Measurements from ENCODE around the gene TMEM255B.
"Not testable (repeated sequence)": the region's sequence is repeated elsewhere in the genome, so short reads cannot be mapped to it uniquely, and the experiment has no call there.

Gene TMEM255B

DNA sequence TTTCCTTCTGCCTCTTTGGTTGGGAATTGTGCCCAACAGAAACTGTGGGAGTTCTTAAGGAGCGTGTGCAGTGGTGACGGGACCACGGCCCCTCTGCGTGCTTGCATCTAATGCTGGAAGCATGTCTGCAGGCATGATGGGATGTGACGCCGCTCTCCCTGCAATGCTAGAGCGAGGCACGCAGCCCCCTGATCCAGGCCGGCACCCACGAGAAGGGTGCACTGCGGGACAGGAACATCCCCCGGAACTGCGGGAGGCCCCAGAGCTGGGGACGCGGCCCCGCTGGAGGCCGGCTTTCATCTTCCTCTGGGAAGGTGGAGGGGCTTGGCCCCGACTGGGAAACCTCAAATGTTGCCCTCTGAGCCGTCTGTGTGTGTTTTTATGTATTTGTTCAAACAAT is 32.7 kb downstream of the TMEM255B start:
- no peak overlapping the region for H3K4me3 ChIP-seq (ENCODE audit: low read depth, low read length)
- TF ChIP-seq, protein P1, sequence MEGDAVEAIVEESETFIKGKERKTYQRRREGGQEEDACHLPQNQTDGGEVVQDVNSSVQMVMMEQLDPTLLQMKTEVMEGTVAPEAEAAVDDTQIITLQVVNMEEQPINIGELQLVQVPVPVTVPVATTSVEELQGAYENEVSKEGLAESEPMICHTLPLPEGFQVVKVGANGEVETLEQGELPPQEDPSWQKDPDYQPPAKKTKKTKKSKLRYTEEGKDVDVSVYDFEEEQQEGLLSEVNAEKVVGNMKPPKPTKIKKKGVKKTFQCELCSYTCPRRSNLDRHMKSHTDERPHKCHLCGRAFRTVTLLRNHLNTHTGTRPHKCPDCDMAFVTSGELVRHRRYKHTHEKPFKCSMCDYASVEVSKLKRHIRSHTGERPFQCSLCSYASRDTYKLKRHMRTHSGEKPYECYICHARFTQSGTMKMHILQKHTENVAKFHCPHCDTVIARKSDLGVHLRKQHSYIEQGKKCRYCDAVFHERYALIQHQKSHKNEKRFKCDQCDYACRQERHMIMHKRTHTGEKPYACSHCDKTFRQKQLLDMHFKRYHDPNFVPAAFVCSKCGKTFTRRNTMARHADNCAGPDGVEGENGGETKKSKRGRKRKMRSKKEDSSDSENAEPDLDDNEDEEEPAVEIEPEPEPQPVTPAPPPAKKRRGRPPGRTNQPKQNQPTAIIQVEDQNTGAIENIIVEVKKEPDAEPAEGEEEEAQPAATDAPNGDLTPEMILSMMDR (IDR thresholded peaks at IDR 0.05; ENCODE audit: borderline replicate concordance, insufficient read depth, low read depth, low read length), result no peak

DNA sequence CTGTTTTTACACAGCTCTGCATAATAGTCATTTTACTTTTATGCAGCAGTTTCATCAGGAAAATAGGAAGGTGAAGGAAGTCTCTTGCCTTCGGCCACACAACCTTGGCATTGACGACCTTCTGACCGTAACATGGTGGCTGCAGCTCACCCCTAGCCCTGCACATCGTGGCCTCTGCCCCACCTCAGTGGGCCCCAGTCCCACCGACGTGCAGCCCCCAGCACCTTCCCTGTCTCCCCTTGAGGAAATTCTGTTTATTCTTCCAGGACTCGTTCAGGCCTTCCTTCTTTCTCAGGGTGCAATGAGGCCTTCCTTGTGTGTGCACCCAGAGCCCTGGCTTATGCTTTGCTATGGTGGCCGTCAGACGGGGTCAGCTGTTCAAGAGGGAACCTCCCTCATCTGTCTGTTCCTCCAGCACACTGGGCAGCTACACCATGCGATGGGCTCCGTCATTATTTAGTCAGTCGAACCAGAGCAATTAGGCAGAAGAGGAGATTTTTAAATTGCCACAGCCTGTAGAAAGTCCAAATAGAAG is 33.3 kb downstream of the TMEM255B start:
- H3K4me3 ChIP-seq (ENCODE audit: low read depth, low read length), result no peak overlapping the region
- TF ChIP-seq, protein P1 (IDR thresholded peaks at IDR 0.05; ENCODE audit: borderline replicate concordance, insufficient read depth, low read depth, low read length), result no peak

DNA sequence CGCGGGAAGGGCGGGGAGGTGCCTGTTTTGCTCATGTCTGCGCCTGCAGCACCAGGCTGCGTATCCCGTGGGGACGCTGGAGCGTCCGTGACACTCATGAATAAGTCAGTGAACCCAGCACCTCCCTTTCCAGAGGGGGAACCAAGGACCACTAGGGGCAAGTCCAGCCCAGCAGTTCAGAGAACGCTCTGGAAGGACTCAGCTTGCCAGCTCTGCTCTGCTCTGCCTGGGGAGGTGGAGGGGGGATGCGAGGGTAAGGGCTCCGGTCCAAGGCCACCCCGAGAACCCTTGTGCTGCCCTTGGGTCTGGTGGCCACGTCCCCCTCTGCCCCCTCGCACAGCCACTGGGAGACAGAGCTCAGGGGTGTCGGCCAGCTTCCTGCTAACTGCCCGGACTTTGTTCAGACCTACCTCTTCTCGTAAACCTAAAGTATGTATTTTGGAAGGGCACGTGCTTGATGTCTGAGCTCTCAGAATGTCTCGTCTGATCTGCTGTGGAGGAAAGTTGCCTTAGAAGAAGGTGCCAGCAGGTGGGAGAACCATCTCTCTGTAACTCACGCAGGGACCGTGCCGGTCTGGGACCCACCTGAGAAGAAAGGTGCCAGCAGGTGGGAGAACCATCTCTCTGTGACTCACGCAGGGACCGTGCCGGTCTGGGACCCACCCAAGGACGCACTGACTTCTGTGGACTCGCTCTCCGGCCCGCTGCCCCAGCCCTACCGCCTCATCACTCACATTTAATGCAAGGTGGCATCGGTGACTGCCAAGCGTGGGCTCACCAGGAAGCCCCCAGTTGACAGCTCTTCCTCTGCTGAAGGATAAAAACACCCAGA is 34.1 kb downstream of the TMEM255B start:
- TF ChIP-seq, protein P1 (IDR thresholded peaks at IDR 0.05; ENCODE audit: borderline replicate concordance, insufficient read depth, low read depth, low read length), result no peak
- H3K4me3 ChIP-seq (ENCODE audit: low read depth, low read length), result no peak overlapping the region

DNA sequence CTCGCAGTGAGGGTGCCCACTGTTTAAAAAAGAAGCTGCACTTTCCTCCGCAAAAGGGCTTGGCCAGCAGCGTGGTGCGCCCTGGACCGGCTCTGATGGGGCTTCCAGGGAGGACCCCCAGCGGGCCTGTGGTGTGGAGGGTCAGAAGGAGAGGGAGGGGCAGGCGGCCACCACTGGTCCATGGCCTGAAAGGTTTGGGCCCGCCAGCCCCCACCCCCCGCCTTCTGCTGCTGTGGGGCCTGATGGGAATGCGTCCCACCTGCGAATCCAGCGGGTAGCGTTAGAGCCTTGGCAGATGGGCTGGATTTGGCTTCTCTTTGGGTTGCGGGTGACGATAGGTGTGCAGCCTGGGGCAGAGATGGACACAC is 34.7 kb downstream of the TMEM255B start:
- H3K4me3 ChIP-seq (ENCODE audit: low read depth, low read length), result no peak overlapping the region
- TF ChIP-seq, protein P1 (IDR thresholded peaks at IDR 0.05; ENCODE audit: borderline replicate concordance, insufficient read depth, low read depth, low read length), result no peak

DNA sequence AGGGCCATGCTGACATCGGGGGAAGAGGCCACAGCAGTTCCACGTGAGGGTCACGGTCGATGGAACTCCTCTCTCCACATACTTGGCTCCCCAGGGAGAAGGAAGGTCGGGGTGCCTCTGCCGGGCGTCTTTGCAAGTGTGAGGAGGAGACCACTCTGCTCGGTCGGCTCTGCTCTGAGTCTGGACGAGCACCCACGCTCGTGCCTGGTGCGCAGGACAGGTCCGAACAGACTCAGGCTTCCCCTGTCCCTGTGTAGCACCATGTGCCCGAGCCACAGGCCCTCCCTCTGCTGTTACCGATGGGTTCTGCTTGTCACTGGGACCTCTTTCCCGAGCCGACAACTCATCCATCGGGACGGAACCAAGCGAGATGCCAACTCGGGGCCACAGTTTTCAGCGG is 35.1 kb downstream of the TMEM255B start:
- TF ChIP-seq, protein P1 (IDR thresholded peaks at IDR 0.05; ENCODE audit: borderline replicate concordance, insufficient read depth, low read depth, low read length), result no peak
- H3K4me3 ChIP-seq (ENCODE audit: low read depth, low read length), result no peak overlapping the region

DNA sequence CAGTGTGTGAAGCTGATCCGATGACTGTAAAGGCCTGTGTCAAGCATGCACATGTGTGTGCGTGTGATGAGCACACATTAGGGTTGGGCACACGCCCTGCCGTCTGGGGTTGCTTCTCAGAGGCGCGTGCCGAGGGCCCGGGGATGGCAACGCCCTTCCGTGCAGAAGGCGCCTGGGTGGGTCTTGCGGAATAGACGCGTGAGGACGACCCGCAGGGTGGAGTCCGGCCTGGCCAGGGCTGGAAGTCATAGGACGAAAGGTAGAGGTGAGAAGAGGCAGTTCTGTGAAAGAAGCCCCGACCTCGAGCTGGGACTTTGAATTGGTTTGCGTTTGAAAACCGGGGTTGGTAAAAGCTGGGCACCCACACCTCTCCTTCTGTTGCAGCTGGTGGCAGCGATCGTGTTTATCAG is 35.7 kb downstream of the TMEM255B start:
- TF ChIP-seq, protein P1 (IDR thresholded peaks at IDR 0.05; ENCODE audit: borderline replicate concordance, insufficient read depth, low read depth, low read length), result no peak
- H3K4me3 ChIP-seq (ENCODE audit: low read depth, low read length), result no peak overlapping the region

DNA sequence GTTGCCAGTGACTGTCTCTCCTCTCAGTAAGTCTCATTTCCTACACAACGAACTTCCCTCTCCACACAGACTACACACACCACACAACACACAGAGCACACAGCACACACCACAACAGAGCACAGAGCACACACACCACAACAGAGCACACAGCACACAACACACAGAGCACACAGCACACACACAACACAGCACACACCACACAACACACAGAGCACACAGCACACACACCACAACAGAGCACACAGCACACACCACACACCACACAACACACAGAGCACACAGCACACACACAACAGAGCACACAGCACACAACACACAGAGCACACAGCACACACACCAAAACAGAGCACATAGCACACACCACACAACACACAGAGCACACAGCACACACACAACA is 36.3 kb downstream of the TMEM255B start:
- H3K4me3 ChIP-seq (ENCODE audit: low read depth, low read length), result not testable (repeated sequence)
